LNCaP clone FGC (cell line): ENCODE data around the gene CDK10.
"Not testable (repeated sequence)": the region's sequence is repeated elsewhere in the genome, so short reads cannot be mapped to it uniquely, and the experiment has no call there.

Experiments
- DNase-seq: peaks from one replicate; pipeline ENCODE4 v3.0.0-alpha.2; 2011; ENCODE audit warnings: low read depth
- H3K4me3 ChIP-seq: 2 replicates; pipeline ENCODE4 v1.5.1; 2011; ENCODE audit warnings: mild to moderate bottlenecking, low read depth, low read length, control low read depth
- CTCF ChIP-seq: IDR thresholded peaks from 2 replicates; pipeline ENCODE4 v1.5.1; 2012; ENCODE audit warnings: mild to moderate bottlenecking; ENCODE audit not compliant: control insufficient read depth, insufficient read depth; ENCODE audit errors: extremely low read depth

Gene CDK10

GRCh38 chr16:89678258-89678657 is 8.2 kb upstream of the CDK10 start:
- no peak for TF ChIP-seq CTCF
- H3K4me3 ChIP-seq = no peak overlapping the region
- DNase-seq = no peak

- H3K4me3 ChIP-seq = no peak overlapping the region; the same call in none of the 2 replicates
- TF ChIP-seq CTCF = no peak
- no peak for DNase-seq
Observed at GRCh38 chr16:89685916-89686315, 573 bp upstream of the CDK10 start.

- H3K4me3 ChIP-seq = peak overlapping the region; percentile 85
- peak; percentile 38 for DNase-seq
- TF ChIP-seq CTCF = no peak
Observed at GRCh38 chr16:89687092-89687940, 827 bp downstream of the CDK10 start.

- TF ChIP-seq CTCF = no peak
- H3K4me3 ChIP-seq = no peak overlapping the region
- DNase-seq = no peak
Observed at GRCh38 chr16:89688395-89688794, 1.9 kb downstream of the CDK10 start.

- DNase-seq = no peak
- no peak for TF ChIP-seq CTCF
Observed at GRCh38 chr16:89689142-89689541, 2.7 kb downstream of the CDK10 start.

GRCh38 chr16:89689621-89690020 is 3.1 kb downstream of the CDK10 start:
- DNase-seq, H3K4me3 ChIP-seq: not testable (repeated sequence)

More at GRCh38 chr16:89689142-89689541, 2.7 kb downstream of the CDK10 start:
- no peak overlapping the region for H3K4me3 ChIP-seq

GRCh38 chr16:89690392-89690901 is 4.0 kb downstream of the CDK10 start:
- H3K4me3 ChIP-seq = no peak overlapping the region
- TF ChIP-seq CTCF = no peak
- no peak for DNase-seq
